HG03571 (cell line): ENCODE results near the gene STAB1.

Experiments used
- ATAC-seq: cut with Tn5 transposase; IDR thresholded peaks from one replicate; pipeline ENCODE4 v1.9.1; 2021; ENCODE audit not compliant: unreplicated experiment

Gene STAB1

GRCh38 chr3:52458770-52459545, 36.2 kb upstream of the STAB1 start:
- no peak for ATAC-seq

- ATAC-seq, result no peak
Observed at GRCh38 chr3:52461874-52462273, 33.3 kb upstream of the STAB1 start.

- no peak for ATAC-seq
Observed at GRCh38 chr3:52463416-52463815, 31.7 kb upstream of the STAB1 start.

GRCh38 chr3:52468336-52468735, 26.8 kb upstream of the STAB1 start:
- no peak for ATAC-seq

- ATAC-seq, result no peak
Observed at GRCh38 chr3:52469001-52469400, 26.1 kb upstream of the STAB1 start.

- ATAC-seq, result no peak
Observed at GRCh38 chr3:52470920-52471319, 24.2 kb upstream of the STAB1 start.

GRCh38 chr3:52471371-52472238, 23.5 kb upstream of the STAB1 start:
- no peak for ATAC-seq

- ATAC-seq, result no peak
Observed at GRCh38 chr3:52472239-52473000, 22.7 kb upstream of the STAB1 start.

GRCh38 chr3:52473026-52473425, 22.1 kb upstream of the STAB1 start:
- ATAC-seq, result no peak

GRCh38 chr3:52477076-52477795, 17.9 kb upstream of the STAB1 start:
- ATAC-seq, result no peak

- ATAC-seq, result no peak
Observed at GRCh38 chr3:52477796-52478095, 17.4 kb upstream of the STAB1 start.

- no peak for ATAC-seq
Observed at GRCh38 chr3:52479037-52479876, 15.9 kb upstream of the STAB1 start.

GRCh38 chr3:52479877-52480575, 15.1 kb upstream of the STAB1 start:
- ATAC-seq, result no peak

GRCh38 chr3:52480768-52481715, 14.1 kb upstream of the STAB1 start:
- no peak for ATAC-seq

- ATAC-seq, result no peak
Observed at GRCh38 chr3:52481819-52482521, 13.2 kb upstream of the STAB1 start.

- ATAC-seq, result no peak
Observed at GRCh38 chr3:52483081-52483480, 12.1 kb upstream of the STAB1 start.

GRCh38 chr3:52483577-52484381, 11.4 kb upstream of the STAB1 start:
- ATAC-seq, result no peak
